Upper lobe of left lung (tissue), 4 donors: ENCODE results near the gene NIM1K.

Experiments
- CTCF ChIP-seq, 6 experiments: fragments of 450-650 bp in 4 of 6; fragments of 200-600 bp in 2 of 6; sonication (generic) in 2 of 6; IDR thresholded peaks; one replicate each; pipeline ENCODE4 v1.5.1; 2016 to 2019; ENCODE audit warnings: antibody characterized with exemption in 6 of 6
- EP300 ChIP-seq, 4 donors: sonication (generic); formaldehyde crosslinking; IDR thresholded peaks; one replicate each; pipeline ENCODE4 v1.5.1; 2017; ENCODE audit warnings: antibody characterized with exemption in 4 of 4, control low read depth in 2 of 4
- POLR2A ChIP-seq, 4 donors: fragments of 450-650 bp; IDR thresholded peaks; one replicate each; pipeline ENCODE4 v1.5.1; 2016 to 2017; ENCODE audit warnings: antibody characterized with exemption in 4 of 4, mild to moderate bottlenecking in 2 of 4
- POLR2AphosphoS5 ChIP-seq, 2 donors: sonication (generic); formaldehyde crosslinking; IDR thresholded peaks; one replicate each; pipeline ENCODE4 v1.5.1; 2017; ENCODE audit warnings: antibody characterized with exemption in 2 of 2

- TF ChIP-seq POLR2A (IDR thresholded peaks at IDR 0.05) (no peak), CTCF (IDR thresholded peaks at IDR 0.05) (no peak), POLR2AphosphoS5 (IDR thresholded peaks at IDR 0.05) (no peak), EP300 (IDR thresholded peaks at IDR 0.05) (no peak)
Measured at GRCh38 chr5:43315682-43316081, 123.7 kb downstream of the NIM1K start.
